B cell (primary cell): ENCODE results near the gene MATR3.

Experiments used
- EZH2 ChIP-seq: IDR thresholded peaks from 2 replicates; pipeline ENCODE4 v1.6.1; 2012; ENCODE audit warnings: borderline replicate concordance, low read depth, mild to moderate bottlenecking, moderate library complexity, low read length; ENCODE audit not compliant: insufficient read depth, poor library complexity, severe bottlenecking
- TF ChIP-seq, protein P1 (sequence below): fragments of 200-600 bp; IDR thresholded peaks from one replicate; pipeline ENCODE4 v1.8.0; 2022; ENCODE audit warnings: antibody characterized with exemption, mild to moderate bottlenecking

DNA sequence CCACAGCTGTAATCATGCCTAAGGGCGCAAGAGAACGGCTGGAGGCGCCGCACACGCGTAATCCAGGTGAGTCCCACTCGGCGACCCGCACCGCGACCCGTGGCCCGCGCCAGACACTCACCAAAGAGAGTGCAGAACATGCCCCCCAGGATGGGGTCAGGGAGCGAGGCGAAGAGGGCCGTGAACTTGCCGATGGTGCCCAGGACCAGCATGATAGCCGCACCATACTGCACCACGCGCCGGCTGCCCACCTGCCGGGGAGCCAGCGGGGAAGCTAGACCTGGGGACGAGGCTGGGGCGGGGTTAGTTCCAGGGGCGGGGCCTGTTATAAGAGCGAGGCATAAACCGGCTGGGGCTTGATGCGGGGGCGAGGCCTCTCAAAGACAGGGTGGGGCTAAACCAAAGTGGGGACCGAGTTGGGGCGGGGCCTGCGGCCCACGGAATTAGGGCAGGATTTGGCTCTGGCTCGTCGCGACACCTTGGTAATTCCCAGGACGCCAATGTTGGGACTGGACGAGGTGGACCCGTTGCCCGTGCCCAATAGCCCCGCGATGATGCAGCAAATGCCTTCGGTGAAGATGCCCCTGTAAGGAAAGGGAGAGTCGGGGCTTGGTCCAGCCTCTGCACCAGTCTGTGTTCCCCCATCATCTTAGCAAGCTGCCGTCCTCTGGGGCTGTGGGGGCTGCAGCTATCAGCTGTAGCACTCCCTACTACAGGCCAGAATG lies 84.7 kb downstream of the MATR3 start:
- TF ChIP-seq, protein P1, sequence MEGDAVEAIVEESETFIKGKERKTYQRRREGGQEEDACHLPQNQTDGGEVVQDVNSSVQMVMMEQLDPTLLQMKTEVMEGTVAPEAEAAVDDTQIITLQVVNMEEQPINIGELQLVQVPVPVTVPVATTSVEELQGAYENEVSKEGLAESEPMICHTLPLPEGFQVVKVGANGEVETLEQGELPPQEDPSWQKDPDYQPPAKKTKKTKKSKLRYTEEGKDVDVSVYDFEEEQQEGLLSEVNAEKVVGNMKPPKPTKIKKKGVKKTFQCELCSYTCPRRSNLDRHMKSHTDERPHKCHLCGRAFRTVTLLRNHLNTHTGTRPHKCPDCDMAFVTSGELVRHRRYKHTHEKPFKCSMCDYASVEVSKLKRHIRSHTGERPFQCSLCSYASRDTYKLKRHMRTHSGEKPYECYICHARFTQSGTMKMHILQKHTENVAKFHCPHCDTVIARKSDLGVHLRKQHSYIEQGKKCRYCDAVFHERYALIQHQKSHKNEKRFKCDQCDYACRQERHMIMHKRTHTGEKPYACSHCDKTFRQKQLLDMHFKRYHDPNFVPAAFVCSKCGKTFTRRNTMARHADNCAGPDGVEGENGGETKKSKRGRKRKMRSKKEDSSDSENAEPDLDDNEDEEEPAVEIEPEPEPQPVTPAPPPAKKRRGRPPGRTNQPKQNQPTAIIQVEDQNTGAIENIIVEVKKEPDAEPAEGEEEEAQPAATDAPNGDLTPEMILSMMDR: no peak
- TF ChIP-seq EZH2: no peak
